GM13976 (cell line): ENCODE measurements around the gene SLC37A3.

Experiments used
- DNase-seq: peaks from one replicate; pipeline ENCODE4 v3.0.0; 2012; ENCODE audit warnings: low spot score
- in situ Hi-C: fragments of 300-500 bp; cut with MboI; formaldehyde crosslinking; loops from one replicate; pipeline ENCODE4 v1.12.0; 2022; ENCODE audit warnings: low sequenced_read_pairs, mixed read lengths, inconsistent platforms; ENCODE audit not compliant: unreplicated experiment
- TF ChIP-seq, protein P1 (sequence below): IDR thresholded peaks from 2 replicates; pipeline ENCODE4 v1.5.1; 2012; ENCODE audit warnings: borderline replicate concordance, mild to moderate bottlenecking; ENCODE audit not compliant: insufficient read depth; ENCODE audit errors: extremely low read depth, missing control alignments, control extremely low read depth

SLC37A3 gene

DNA sequence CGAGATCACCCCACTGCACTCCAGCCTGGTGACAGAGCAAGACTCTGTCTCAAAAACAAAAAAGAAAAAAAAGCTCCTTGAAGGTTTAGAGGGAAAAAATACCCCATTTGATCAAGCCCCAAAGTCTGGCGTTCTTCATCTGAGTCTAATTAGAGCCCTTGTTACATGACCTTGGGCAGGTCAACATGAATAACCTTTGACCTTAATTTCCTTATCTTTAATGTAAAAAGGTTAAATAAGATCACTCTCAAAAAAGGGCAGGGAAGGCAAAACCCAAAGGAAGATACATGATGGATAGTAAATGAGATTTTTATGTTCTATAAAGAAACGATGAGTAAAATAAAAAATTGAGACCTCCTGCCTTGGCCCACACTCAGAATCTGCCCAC, 40.3 kb downstream of the SLC37A3 start:
- TF ChIP-seq, protein P1, sequence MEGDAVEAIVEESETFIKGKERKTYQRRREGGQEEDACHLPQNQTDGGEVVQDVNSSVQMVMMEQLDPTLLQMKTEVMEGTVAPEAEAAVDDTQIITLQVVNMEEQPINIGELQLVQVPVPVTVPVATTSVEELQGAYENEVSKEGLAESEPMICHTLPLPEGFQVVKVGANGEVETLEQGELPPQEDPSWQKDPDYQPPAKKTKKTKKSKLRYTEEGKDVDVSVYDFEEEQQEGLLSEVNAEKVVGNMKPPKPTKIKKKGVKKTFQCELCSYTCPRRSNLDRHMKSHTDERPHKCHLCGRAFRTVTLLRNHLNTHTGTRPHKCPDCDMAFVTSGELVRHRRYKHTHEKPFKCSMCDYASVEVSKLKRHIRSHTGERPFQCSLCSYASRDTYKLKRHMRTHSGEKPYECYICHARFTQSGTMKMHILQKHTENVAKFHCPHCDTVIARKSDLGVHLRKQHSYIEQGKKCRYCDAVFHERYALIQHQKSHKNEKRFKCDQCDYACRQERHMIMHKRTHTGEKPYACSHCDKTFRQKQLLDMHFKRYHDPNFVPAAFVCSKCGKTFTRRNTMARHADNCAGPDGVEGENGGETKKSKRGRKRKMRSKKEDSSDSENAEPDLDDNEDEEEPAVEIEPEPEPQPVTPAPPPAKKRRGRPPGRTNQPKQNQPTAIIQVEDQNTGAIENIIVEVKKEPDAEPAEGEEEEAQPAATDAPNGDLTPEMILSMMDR, result no peak
- in situ Hi-C loops, result no loop called here
- DNase-seq, result no peak

DNA sequence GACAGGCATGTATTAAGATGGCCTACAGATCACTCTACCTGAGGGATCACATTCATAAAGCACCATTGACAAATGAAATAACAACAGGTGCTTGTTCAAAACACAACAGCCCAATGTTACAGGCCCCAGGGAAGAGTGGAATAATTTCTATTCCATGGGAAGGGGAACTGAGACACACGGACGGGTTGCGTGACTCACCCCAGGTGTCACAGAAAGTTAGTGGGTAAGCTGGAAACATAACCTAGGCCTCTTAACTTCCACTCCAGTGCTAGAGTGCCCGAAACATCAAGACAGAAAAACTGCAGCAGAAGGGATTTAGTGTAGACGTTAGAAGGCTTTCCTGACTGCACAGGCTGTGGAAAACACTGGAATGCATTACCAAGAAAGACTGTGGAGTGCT, 48.3 kb downstream of the SLC37A3 start:
- in situ Hi-C loops, result no loop called here
- no peak for DNase-seq

DNA sequence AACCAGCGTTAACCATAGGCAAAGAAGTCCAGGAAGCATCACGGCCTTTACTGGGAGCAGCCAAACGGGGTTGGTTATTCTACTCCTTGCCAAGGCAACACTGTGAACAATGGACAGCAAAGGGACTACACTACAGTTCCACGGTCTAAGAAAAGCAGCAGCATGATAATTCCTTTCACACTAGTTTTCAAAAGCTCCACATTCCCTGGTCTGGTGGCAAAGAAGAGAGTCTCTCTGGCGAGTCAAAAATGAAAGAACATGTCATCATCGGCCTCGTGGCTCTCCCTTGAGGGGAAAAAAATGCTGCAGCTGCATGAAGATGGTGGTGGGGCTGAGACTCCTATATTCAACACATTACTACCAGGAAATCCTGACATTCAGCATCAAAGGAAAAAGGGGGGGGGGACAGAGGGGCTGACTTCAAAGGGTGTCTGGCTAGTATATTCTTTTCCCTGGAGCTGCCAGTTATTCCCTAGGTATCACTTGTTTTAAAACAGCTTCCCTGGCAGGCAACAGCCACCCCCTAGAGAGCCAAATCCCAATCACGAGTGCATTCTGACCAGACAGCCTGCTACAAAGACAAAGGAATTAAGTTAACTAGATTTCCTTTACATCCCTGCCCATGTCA, 49.1 kb downstream of the SLC37A3 start:
- DNase-seq, result no peak
- in situ Hi-C loops, result no loop called here

More for the DNA sequence above, 48.3 kb downstream of the SLC37A3 start:
- TF ChIP-seq, protein P1, result no peak

DNA sequence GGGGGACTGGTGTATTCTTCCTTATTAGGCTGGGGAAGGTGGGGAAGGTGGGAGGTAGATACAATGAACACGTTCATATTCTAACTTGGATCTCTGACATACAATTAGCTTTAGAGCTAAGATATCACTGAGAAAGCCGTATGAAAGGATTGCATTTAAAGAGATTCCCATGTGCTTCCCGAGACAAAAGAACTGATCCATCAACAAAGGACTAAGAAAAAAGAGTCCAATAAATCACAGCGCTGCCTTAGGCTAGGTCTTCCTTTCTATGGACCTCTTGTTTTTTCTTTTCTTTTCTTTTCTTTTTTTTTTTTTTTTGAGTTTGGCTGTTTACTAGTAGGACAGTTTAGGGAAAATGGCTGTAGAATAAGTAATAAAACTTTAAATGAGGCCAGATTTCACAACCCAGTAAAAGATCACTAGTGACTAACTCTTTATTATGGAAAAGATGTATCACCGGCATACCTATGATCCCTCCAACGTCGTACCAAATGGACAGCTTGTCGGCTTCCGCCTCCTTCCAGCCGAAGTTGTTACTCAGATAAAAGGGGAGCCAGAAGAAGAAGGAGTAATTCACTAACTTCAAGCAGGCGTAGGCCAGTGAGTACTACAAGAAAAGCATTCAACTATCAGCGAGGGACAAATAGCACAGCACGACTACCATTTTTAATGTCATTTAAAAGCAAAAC, 50.0 kb downstream of the SLC37A3 start:
- in situ Hi-C loops, result no loop called here

More for the DNA sequence above, 49.1 kb downstream of the SLC37A3 start:
- TF ChIP-seq, protein P1, result no peak

DNA sequence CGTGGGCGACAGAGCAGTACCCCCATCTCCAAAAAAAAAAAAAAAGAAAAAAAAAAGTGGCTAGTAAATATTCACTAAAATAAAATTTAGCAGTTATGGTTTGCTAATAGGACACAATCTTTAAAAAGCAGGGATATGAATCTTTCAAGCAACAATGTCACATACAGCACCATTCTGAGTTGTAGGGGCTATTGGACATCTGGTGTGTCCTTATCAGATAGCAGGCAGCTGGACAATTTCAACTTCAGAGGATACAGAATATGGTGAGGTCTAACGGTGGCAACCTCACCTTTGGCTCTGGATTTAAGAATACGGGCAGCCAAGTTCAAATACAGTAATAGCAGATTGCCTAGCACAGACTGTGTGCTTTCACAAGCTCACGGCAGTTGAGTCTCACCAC, 51.1 kb downstream of the SLC37A3 start:
- TF ChIP-seq, protein P1, result no peak
- DNase-seq, result no peak
- in situ Hi-C loops, result no loop called here

More for the DNA sequence above, 50.0 kb downstream of the SLC37A3 start:
- TF ChIP-seq, protein P1, result no peak
- DNase-seq, result no peak

DNA sequence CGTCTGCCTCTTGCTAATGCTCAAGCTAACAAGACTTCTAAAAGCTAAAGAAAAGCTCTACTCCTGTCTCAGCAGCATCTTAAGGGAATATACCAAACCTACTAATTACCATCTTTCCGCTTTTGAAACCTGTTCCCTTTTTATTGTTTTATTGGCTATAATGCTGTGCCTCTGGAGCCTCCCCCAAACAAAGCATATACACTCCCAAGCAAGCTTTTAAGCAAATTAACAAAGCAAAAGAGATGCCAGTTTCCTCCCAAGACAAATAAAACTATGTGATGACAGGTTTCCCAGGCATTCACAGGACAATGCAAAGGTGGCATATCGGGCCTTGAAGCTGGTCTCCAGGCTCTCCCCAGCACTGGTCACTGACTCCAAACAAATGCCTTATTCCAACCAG, 52.9 kb downstream of the SLC37A3 start:
- no peak for DNase-seq
- TF ChIP-seq, protein P1, result no peak
- in situ Hi-C loops, result no loop called here
